Measurements from ENCODE around the gene SMIM20.

GRCh38 chr4:25914670-25915352 is 791 bp downstream of the SMIM20 start:
- no peak for TF ChIP-seq ZBTB17 (CRISPR knock-in tag; IDR thresholded peaks at IDR 0.05)
- no peak for TF ChIP-seq PRMT5 (CRISPR knock-in tag; IDR thresholded peaks at IDR 0.05)
- TF ChIP-seq, protein P1, sequence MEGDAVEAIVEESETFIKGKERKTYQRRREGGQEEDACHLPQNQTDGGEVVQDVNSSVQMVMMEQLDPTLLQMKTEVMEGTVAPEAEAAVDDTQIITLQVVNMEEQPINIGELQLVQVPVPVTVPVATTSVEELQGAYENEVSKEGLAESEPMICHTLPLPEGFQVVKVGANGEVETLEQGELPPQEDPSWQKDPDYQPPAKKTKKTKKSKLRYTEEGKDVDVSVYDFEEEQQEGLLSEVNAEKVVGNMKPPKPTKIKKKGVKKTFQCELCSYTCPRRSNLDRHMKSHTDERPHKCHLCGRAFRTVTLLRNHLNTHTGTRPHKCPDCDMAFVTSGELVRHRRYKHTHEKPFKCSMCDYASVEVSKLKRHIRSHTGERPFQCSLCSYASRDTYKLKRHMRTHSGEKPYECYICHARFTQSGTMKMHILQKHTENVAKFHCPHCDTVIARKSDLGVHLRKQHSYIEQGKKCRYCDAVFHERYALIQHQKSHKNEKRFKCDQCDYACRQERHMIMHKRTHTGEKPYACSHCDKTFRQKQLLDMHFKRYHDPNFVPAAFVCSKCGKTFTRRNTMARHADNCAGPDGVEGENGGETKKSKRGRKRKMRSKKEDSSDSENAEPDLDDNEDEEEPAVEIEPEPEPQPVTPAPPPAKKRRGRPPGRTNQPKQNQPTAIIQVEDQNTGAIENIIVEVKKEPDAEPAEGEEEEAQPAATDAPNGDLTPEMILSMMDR (IDR thresholded peaks at IDR 0.05 in 2 of 3, conservative IDR thresholded peaks at IDR 0.05 in 1 of 3; ENCODE audit: insufficient read depth in 2 of 3, low read depth in 1 of 3, low read length in 3 of 3), result no peak
- TF ChIP-seq ZNF609 (CRISPR knock-in tag; IDR thresholded peaks at IDR 0.05; ENCODE audit: borderline replicate concordance), result no peak
- TF ChIP-seq THRA (IDR thresholded peaks at IDR 0.05), result no peak
- no peak for TF ChIP-seq KLF6 (CRISPR knock-in tag; IDR thresholded peaks at IDR 0.05; ENCODE audit: borderline replicate concordance)
- TF ChIP-seq RAD51 (IDR thresholded peaks at IDR 0.05; ENCODE audit: borderline replicate concordance, low read depth), result no peak
- TF ChIP-seq JUNB (CRISPR knock-in tag; conservative IDR thresholded peaks at IDR 0.05), result no peak
- no peak for TF ChIP-seq ZNF408 (CRISPR knock-in tag; IDR thresholded peaks at IDR 0.05; ENCODE audit: low read depth)
- TF ChIP-seq, protein P2, sequence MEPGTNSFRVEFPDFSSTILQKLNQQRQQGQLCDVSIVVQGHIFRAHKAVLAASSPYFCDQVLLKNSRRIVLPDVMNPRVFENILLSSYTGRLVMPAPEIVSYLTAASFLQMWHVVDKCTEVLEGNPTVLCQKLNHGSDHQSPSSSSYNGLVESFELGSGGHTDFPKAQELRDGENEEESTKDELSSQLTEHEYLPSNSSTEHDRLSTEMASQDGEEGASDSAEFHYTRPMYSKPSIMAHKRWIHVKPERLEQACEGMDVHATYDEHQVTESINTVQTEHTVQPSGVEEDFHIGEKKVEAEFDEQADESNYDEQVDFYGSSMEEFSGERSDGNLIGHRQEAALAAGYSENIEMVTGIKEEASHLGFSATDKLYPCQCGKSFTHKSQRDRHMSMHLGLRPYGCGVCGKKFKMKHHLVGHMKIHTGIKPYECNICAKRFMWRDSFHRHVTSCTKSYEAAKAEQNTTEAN (CRISPR knock-in tag; IDR thresholded peaks at IDR 0.05), result no peak
- TF ChIP-seq SP1 (CRISPR knock-in tag; IDR thresholded peaks at IDR 0.05), result no peak
